HEK293 (cell line): ENCODE results near the gene COX19.

Source experiments
- ZFP69B ChIP-seq: fragments of 450-650 bp; formaldehyde crosslinking; IDR thresholded peaks from 2 replicates; pipeline ENCODE4 v1.5.1; 2016; ENCODE audit warnings: missing biosample characterization, missing genetic modification characterization
- ZNF704 ChIP-seq: fragments of 450-650 bp; formaldehyde crosslinking; IDR thresholded peaks from 2 replicates; pipeline ENCODE4 v1.5.1; 2016; ENCODE audit warnings: missing biosample characterization, missing genetic modification characterization

- no peak for TF ChIP-seq ZNF704 (tag by site-specific recombination)
- TF ChIP-seq ZFP69B (tag by site-specific recombination), result no peak
Measured at GRCh38 chr7:979151-979550, 3.8 kb upstream of the COX19 start.
